NT2/D1 (cell line): ENCODE data around the gene GPC6.

Experiments used
- SUZ12 ChIP-seq: IDR thresholded peaks from 2 replicates; pipeline ENCODE4 v1.6.1; 2011; ENCODE audit not compliant: insufficient read length, insufficient read depth; ENCODE audit errors: extremely low read depth
- YY1 ChIP-seq: IDR thresholded peaks from 2 replicates; pipeline ENCODE4 v1.6.1; 2011; ENCODE audit not compliant: insufficient read length, insufficient read depth

- no peak for TF ChIP-seq YY1
- no peak for TF ChIP-seq SUZ12
Observed at GRCh38 chr13:93853912-93854311, 627.3 kb downstream of the GPC6 start.
